ENCODE results near the gene PRIMPOL.
"Not testable (repeated sequence)": the region's sequence is repeated elsewhere in the genome, so short reads cannot be mapped to it uniquely, and the experiment has no call there.

Gene PRIMPOL

DNA sequence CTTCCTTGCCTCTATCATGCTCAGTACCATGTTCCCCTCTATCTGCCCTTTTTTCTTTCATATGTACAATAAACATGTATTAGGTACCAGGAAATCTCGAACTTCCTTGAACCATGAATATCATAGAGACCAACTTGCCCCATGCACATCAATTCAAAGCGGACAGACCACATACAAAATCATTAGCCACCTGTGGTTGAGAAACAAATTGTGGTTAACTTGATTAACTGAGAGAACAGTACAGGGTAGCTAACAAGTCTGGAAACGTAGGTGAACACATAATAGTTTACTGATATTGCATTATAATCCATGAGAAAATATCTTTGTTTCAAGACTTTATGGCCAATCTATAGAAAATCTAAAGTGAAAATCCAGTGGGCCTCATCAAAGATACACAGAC, 8.5 kb upstream of the PRIMPOL start:
- no peak for DNase-seq (ENCODE audit: low read depth, low spot score)

DNA sequence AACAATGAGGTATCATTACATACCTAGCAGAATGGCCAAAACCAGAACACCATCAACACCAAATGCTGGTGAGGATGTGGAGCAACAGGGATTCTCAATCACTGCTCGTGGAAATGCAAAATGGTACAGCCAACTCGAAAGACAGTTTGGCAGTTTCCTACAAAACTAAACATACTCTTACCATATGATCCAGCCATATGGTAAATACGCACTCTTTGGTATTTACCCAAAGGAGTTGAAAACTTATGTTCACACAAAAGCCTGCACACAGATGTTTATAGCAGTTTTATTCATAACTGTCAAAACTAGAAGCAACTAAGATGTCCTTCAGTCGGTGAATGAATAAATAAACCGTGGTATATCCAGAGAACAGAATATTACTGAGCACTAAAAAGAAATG, 8.1 kb upstream of the PRIMPOL start:
- no peak for DNase-seq (ENCODE audit: low read depth, low spot score)

DNA sequence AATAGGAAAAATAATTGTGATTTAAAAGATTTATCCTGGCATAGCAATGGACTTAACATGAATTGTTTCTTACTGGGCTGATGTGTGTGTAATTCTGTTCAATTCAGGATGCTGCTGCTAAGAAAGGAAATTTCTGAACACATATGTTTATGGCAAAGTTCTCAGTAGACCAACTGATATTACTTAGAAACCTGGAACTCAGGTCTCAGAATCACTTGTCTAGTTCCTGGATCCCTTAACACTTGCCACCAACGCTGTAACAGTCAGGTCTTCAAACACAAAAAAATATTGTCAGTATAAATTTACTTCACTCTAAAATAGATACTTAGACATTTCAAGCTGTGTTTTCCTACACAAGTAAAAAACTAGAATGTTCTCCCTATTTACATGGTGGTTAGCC, 5.8 kb upstream of the PRIMPOL start:
- DNase-seq (ENCODE audit: low read depth, low spot score) = no peak

GRCh38 chr4:184644553-184645307, 4.8 kb upstream of the PRIMPOL start:
- DNase-seq (ENCODE audit: low read depth, low spot score) = no peak

DNA sequence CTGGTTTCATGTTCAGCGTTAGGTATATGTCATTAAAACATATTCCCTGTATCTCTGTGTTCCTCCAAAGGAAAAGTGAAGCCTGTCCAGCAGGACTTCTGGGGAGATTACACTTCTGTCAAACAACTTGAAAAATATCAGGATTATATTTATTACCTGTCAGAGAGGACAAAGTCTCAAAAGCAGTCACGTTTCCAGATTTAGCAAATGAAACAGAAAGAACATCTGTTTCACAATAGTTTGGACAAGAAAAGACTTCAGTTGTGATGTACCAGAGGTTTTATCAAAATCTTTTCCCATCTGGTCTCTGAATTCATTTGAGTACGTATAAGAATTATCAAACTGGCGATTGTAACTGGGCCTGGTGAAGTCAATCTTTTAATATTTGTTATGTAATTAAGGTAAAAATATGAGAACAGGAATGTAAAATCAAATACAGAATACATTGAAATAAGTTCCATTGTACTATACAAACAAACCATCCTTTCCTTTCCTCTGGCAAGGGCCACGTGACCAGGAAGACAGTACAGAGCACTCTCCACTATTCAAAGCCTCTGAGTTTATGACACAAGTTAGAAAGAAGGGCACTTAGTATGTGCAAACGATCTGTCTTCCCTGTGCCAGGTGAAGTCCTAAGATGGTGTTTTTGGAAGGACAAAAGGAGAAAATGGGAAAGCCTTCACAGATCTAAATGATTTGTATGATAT, 3.5 kb upstream of the PRIMPOL start:
- DNase-seq (ENCODE audit: low read depth, low spot score) = no peak

DNA sequence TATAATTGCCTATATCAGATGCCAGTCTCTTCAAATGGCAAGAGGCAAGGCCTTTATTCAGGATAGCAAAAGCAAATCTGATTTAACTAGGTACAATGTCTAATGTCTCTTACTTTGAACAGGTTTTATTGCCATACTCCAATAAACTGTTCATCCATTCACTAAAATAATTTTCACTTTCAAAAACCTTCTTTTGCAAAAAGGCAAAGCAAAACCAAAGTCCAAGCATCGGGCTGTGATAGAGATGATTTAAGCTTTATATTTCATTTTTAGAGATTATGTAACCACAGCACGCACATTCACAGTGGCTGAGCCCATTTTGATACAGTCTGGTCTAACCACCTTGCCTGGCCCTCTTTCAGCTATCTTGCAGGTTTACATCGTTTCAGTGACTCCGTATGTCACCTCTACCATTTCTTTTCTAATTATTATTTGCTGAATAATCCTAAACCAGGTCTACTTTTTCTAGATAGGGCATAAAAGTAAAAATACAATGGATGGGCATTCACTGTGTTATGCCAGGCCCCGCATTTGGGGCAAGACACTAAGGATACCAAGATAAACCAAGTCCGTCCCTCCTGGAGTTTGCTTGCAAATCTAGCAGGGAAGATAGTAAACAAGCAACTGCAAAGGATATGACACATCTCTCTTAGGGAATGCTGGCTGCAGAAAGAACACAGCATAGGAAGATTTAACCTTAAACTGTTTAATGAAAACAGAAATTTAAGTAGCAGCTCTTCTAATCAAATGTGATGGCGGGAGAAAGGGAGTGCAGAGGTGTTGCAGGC, 2.1 kb upstream of the PRIMPOL start:
- DNase-seq (ENCODE audit: low read depth, low spot score) = no peak

DNA sequence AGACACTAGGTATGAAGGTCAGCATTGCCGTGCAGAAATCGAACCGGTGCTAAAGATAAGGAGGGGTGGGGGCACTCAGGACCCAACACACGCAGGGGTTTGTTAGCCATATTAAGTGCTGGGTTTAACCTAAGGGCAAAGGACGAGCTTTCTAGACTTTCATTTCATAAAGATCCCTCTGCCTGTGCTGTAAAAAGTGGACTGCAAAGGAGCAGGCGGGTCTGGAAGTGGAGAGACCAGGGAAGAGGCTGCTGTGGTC, 1.6 kb upstream of the PRIMPOL start:
- no peak for DNase-seq (ENCODE audit: low read depth, low spot score)

GRCh38 chr4:184648313-184649025, 1.1 kb upstream of the PRIMPOL start:
- DNase-seq (ENCODE audit: low read depth, low spot score) = no peak

GRCh38 chr4:184649971-184650855, 675 bp downstream of the PRIMPOL start:
- no peak for DNase-seq (ENCODE audit: low read depth, low spot score)

GRCh38 chr4:184651899-184652298, 2.4 kb downstream of the PRIMPOL start:
- DNase-seq (ENCODE audit: low read depth, low spot score) = no peak

DNA sequence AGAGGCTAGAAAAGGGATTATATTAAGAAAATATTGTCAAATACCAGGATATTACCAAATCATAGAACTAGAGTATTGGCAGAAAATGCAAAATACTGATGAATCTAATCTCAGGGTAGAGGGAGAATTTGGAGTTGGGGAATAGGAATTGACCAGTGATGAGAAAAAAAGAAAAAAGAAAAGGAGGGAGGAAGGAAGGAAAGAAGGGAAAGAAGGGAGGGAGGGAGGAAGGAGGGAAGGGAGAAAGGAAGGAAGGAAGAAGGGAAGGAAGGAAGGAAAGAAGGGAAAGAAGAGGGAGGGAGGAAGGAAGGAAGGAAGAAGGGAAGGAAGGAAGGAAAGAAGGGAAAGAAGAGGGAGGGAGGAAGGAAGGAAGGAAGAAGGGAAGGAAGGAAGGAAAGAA, 3.1 kb downstream of the PRIMPOL start:
- not testable (repeated sequence) for DNase-seq (ENCODE audit: low read depth, low spot score)

DNA sequence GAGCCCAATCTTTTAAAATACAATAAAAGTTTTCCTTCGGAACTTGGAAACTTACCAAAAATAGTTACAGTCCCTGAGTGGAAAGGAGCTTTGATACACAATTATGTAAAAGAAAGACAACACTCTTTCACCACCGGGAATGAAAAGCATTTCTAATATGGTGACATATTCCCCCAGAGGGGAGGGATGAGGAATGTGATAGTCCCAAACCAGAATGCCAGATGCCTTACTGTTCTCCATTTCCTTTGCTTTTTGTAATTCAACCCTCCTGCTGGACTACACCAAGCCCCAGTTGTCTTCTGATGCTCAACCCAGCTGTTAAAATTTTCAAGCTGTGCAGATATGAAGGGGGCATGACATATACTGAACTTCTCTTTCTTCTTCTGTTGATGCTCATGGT, 4.1 kb downstream of the PRIMPOL start:
- DNase-seq (ENCODE audit: low read depth, low spot score) = no peak

GRCh38 chr4:184655889-184656869, 6.6 kb downstream of the PRIMPOL start:
- no peak for DNase-seq (ENCODE audit: low read depth, low spot score)

DNA sequence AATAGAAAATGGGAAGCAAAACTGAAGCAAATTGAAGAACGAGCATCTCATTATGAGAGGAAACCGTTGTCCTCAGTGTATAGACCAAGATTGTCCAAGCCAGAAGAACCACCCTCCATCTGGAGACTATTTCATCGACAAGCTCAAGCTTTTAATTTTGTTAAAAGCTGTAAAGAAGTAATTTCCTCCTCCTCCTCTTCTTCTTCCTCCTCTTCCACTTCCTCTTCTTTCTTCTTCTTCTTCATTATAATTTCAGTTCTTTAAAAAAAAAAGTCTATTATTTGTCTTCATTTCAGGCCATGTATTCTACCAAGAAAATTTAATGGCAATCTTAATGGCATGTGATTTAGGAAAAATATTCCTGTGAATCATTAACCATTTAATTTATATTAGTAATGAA, 7.6 kb downstream of the PRIMPOL start:
- no peak for DNase-seq (ENCODE audit: low read depth, low spot score)

DNA sequence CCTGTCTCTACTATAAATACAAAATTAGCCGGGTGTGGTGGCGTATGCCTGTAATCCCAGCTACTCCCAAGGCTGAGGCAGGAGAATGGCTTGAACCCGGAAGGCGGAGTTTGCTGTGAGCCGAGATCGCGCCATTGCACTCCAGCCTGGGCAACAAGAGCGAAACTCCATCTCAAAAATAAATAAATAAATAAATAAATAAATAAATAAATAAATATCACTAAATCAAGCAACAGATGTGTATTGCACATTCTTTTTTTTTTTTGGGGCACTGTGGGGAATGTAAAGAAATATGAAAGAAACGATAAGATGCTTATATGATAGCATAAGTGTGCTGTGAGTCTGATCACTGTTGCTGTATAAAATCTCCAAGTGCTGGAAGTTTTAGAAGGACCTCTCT, 8.3 kb downstream of the PRIMPOL start:
- not testable (repeated sequence) for DNase-seq (ENCODE audit: low read depth, low spot score)

GRCh38 chr4:184660978-184661377, 11.4 kb downstream of the PRIMPOL start:
- DNase-seq (ENCODE audit: low read depth, low spot score) = no peak

DNA sequence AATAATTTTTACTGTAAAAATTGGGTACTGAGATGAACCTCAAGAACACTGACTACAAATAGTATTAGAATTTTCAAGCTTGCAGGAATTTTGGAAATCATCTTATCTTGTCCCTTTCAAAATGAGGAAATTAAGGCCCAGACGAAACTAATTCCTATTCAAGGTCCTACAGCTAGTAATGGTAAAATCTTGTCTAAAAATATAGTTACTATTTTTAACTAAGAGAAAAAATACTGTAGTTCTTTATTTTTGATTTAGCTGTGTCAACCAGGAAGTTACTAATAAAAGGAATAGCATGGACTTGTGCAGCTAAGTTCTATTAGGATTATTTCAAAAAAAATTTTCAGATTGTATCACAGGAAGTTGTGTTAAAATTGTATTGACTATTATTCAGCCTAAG, 12.7 kb downstream of the PRIMPOL start:
- no peak for DNase-seq (ENCODE audit: low read depth, low spot score)

DNA sequence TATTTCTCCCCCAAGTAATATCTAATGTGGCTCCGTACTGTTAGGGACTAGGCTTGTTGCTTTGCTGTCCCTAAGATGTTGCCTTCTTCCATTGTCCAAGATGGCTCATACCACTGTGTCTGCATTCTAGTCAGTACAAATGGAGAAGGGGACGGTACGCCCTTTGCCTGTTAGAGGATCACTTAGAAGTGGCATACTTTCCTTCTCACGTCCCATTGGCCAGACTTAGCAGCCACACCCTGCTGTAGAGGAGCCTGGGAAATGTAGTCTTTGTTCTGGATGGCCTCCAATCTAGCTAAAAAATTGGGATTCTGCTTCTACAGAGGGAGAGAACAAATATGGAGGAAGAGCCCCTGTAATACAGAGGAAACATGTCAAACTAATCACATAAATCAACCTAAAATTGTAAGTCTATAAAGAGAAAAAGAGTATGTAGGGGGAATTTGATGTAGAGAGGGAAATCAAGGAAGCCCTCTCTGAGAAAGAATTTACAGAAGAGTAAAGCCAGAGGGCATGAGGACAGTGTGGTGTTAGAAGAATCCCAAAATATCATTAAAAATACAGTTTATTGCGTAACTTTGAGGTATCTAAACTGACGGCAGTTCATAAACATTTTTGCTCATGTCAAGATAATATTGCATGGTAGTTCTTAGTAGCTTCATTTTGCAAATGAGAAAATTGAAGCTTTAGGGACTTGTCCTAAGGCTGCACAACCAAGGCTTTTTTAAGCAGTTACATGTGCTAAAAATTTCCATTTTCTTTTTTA, 15.1 kb downstream of the PRIMPOL start:
- DNase-seq (ENCODE audit: low read depth, low spot score) = peak; percentile 69

DNA sequence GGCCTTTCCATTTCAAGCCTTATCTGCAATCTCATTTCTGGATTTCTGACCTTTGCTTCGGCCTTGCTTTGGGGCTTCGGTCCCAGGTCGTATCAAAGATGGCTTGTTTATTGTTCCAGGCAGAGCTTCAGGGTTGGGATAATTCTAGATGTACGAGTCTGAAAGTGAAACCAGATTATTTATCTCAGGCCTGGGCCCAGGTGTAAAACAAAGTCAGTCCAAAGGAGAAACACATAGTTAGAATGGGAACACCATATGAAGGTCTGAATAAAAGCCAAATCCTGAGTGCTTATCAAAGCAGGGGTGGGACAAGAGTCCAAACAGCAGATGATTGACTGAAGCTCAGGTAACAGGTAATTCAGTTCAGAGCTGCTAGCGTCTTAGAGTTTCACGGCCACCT, 17.1 kb downstream of the PRIMPOL start:
- no peak for DNase-seq (ENCODE audit: low read depth, low spot score)

All from iPS DF 19.7 (cell line).